Smooth muscle cell (in vitro differentiated cells): ENCODE measurements around the gene PIP4K2A. TPM values are rescaled to one million over a fixed set of nuclear protein-coding genes. Genes with fewer than 3 reads are reported as not detected.

Experiments
- DNase-seq: peaks from one replicate; lab custom pipeline; 2025; ENCODE audit not compliant: unreplicated experiment; lab: John Stamatoyannopoulos, UW
- H2AFZ ChIP-seq: fragments of 200-600 bp; sonication (generic); 2 replicates; pipeline ENCODE4 v1.6.0; 2016; ENCODE audit warnings: antibody characterized with exemption, low read depth, mild to moderate bottlenecking
- H3F3A ChIP-seq: fragments of 200-600 bp; sonication (generic); 2 replicates; pipeline ENCODE4 v1.6.0; 2017; ENCODE audit warnings: antibody characterized with exemption, low read depth
- H3K27ac ChIP-seq: fragments of 200-600 bp; sonication (generic); 2 replicates; pipeline ENCODE4 v1.5.1; 2016; ENCODE audit warnings: low read depth, mild to moderate bottlenecking
- H3K27me3 ChIP-seq: fragments of 200-600 bp; sonication (generic); 2 replicates; pipeline ENCODE4 v1.6.1; 2016; ENCODE audit warnings: low read depth, mild to moderate bottlenecking
- H3K36me3 ChIP-seq: fragments of 200-600 bp; sonication (generic); 2 replicates; pipeline ENCODE4 v1.5.1; 2016; ENCODE audit warnings: low read depth
- H3K4me1 ChIP-seq: fragments of 200-600 bp; sonication (generic); 2 replicates; pipeline ENCODE4 v1.5.1; 2016; ENCODE audit warnings: low read depth
- H3K4me2 ChIP-seq: fragments of 200-600 bp; sonication (generic); 2 replicates; pipeline ENCODE4 v1.6.0; 2016; ENCODE audit warnings: mild to moderate bottlenecking
- H3K4me3 ChIP-seq: fragments of 200-600 bp; sonication (generic); 2 replicates; pipeline ENCODE4 v1.5.1; 2016; ENCODE audit warnings: mild to moderate bottlenecking
- H3K79me2 ChIP-seq: fragments of 200-600 bp; sonication (generic); 2 replicates; pipeline ENCODE4 v1.6.0; 2016; ENCODE audit warnings: low read depth, mild to moderate bottlenecking
- H3K9ac ChIP-seq: fragments of 200-600 bp; sonication (generic); 2 replicates; pipeline ENCODE4 v1.6.0; 2016; ENCODE audit warnings: low read depth
- H3K9me3 ChIP-seq: fragments of 200-600 bp; sonication (generic); replicated peaks from 2 replicates; pipeline ENCODE4 v1.5.1; 2016; ENCODE audit warnings: low read depth
- H4K20me1 ChIP-seq: fragments of 200-600 bp; sonication (generic); 2 replicates; pipeline ENCODE4 v1.6.0; 2016; ENCODE audit warnings: low read depth
- WGBS: methylation state at CpG from one replicate; pipeline ENCODE4 v1.1.7; 2016; ENCODE audit warnings: low lambda C conversion rate; 5-methylcytosine and 5-hydroxymethylcytosine counted together
- polyA plus RNA-seq: library from polyadenylated mRNA; unstranded; fragments of >200 nt; fragmentation: Nextera tagmentation; extraction: Ambion mirVana; gene quantifications from 2 replicates; pipeline ENCODE4 v1.2.1, GENCODE V29; 2016
- total RNA-seq: library from RNA; depleted of rRNA; stranded (reverse); fragments of >200 nt; gene quantifications from 2 replicates; pipeline ENCODE4 v1.2.3, GENCODE V29; 2014
- TF ChIP-seq, protein P1 (sequence below): fragments of 200-600 bp; sonication (generic); IDR thresholded peaks from 2 replicates; pipeline ENCODE4 v1.5.1; 2017; ENCODE audit warnings: borderline replicate concordance, mild to moderate bottlenecking, antibody characterized with exemption; ENCODE audit not compliant: insufficient read depth, poor library complexity, severe bottlenecking

The PIP4K2A gene
- total and polyA plus RNA-seq, 2 experiments from 2014 or later, result 7.5 to 8.9 TPM

DNA sequence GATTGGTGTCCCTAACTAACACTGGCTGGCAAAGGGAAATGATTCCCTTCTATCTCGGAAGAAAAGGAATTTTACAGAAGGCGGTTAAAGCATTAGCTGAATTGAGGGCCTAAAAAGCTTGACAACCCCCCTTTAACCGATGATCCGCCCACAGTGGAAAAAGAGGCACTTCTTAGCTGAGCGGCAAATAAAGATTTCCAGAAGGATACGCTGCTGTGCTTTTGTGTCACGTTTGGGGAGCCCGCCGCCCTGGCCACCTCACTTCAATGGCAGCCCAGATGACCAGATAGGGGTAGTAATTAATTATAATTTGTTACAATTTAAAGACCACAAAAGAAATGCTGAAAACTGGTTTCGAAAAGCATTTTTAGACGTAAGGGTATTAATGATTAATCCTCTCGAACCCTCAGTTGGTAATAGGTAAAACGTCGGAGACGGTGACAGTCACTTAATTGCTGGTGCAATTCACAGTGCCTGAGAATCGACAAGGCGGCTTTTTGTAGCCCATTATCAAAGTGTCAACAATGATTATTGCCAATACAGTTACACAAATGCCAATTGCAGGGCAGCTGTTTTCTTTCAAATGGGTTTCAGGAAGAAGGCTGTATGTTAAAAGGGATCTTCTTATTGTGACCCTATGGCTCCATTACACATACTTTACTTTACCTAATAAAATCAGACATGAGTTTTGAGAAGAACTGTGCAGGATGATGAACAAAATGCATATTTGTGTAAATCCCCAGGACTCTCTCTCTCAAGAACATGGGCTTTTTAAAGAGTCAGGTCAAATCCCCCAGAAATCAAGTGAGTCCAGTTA is 154.1 kb downstream of the PIP4K2A start:
- H3K36me3 ChIP-seq, result no peaks in the 10 kb centered on the region
- H2AFZ ChIP-seq, result no peak overlapping the region
- DNase-seq, result no peak
- no peaks in the 10 kb centered on the region for H3F3A ChIP-seq
- H3K9me3 ChIP-seq, result no peaks in the 10 kb centered on the region
- WGBS, result 89% methylated on average over 17 of the region's 17 CpGs
- TF ChIP-seq, protein P1, sequence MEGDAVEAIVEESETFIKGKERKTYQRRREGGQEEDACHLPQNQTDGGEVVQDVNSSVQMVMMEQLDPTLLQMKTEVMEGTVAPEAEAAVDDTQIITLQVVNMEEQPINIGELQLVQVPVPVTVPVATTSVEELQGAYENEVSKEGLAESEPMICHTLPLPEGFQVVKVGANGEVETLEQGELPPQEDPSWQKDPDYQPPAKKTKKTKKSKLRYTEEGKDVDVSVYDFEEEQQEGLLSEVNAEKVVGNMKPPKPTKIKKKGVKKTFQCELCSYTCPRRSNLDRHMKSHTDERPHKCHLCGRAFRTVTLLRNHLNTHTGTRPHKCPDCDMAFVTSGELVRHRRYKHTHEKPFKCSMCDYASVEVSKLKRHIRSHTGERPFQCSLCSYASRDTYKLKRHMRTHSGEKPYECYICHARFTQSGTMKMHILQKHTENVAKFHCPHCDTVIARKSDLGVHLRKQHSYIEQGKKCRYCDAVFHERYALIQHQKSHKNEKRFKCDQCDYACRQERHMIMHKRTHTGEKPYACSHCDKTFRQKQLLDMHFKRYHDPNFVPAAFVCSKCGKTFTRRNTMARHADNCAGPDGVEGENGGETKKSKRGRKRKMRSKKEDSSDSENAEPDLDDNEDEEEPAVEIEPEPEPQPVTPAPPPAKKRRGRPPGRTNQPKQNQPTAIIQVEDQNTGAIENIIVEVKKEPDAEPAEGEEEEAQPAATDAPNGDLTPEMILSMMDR, result no peak
- H3K27me3 ChIP-seq, result no peaks in the 10 kb centered on the region
- H3K4me2 ChIP-seq, result no peak overlapping the region
- no peaks in the 10 kb centered on the region for H3K79me2 ChIP-seq
- H3K4me3 ChIP-seq, result no peak overlapping the region
- peaks cover 17% of the 10 kb centered on the region for H3K4me1 ChIP-seq
- H3K27ac ChIP-seq, result no peak overlapping the region
- H3K9ac ChIP-seq, result no peak overlapping the region
- no peaks in the 10 kb centered on the region for H4K20me1 ChIP-seq

DNA sequence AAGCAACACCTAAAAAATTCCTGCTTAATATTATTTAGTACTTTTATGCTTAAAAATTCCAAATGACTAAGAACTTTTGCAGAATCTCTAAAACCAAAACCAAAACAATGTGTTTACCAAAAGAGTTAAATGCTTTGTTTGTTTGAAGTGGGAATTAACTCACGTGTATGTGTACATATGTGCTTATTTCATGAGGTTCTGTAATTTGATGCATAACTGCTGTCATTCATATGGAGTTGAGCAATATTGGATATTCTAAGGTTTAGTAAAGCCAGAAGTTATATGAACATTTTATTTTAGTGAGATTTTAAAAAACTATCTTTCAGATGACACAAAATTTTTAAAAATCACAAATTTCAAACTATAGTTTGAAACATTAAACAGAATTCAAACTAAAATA is 157.1 kb downstream of the PIP4K2A start:
- no peak for DNase-seq
- 69% methylated on average over 1 of the region's 1 CpG for WGBS
- no peaks in the 10 kb centered on the region for H3K9me3 ChIP-seq
- H3K4me2 ChIP-seq, result no peak overlapping the region
- no peak overlapping the region for H3K27ac ChIP-seq
- no peak overlapping the region for H3K4me3 ChIP-seq
- peaks cover 4% of the 10 kb centered on the region for H3F3A ChIP-seq
- H3K27me3 ChIP-seq, result no peaks in the 10 kb centered on the region
- no peaks in the 10 kb centered on the region for H4K20me1 ChIP-seq
- H3K9ac ChIP-seq, result no peak overlapping the region
- no peaks in the 10 kb centered on the region for H3K79me2 ChIP-seq
- H3K36me3 ChIP-seq, result no peaks in the 10 kb centered on the region
- TF ChIP-seq, protein P1, result no peak
- H2AFZ ChIP-seq, result no peak overlapping the region
- H3K4me1 ChIP-seq, result peaks cover 39% of the 10 kb centered on the region

DNA sequence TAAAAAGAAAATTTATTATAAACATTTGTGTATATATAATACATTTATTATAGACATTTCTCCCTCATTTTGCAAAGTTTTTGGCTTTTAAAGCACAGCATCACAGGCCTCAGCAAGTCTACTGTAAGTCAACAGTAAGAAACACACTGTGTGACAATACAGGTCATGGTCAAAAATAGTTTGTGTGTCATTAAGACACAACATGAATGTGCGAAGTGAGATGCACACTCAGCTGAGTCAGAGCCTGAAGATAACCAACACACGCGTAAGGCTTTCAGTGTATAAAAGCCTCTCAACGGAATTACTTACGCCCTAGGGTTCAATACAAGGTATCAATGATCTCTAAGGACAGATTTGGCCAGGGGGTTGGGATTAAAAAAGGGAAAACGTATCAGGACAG is 157.6 kb downstream of the PIP4K2A start:
- H3K9ac ChIP-seq, result no peak overlapping the region
- 79% methylated on average over 6 of the region's 6 CpGs for WGBS

More for the DNA sequence above, 157.6 kb downstream of the PIP4K2A start:
- TF ChIP-seq, protein P1, result no peak
- H3K4me1 ChIP-seq, result peaks cover 39% of the 10 kb centered on the region
- H3K9me3 ChIP-seq, result no peaks in the 10 kb centered on the region
- H3K79me2 ChIP-seq, result no peaks in the 10 kb centered on the region
- H2AFZ ChIP-seq, result no peak overlapping the region
- no peak overlapping the region for H3K4me3 ChIP-seq
- no peak overlapping the region for H3K4me2 ChIP-seq
- no peaks in the 10 kb centered on the region for H3K36me3 ChIP-seq
- peaks cover 4% of the 10 kb centered on the region for H3F3A ChIP-seq
- no peak overlapping the region for H3K27ac ChIP-seq
- H4K20me1 ChIP-seq, result no peaks in the 10 kb centered on the region
- no peaks in the 10 kb centered on the region for H3K27me3 ChIP-seq
- no peak for DNase-seq
